Chondrocyte (in vitro differentiated cells): ENCODE measurements around the gene SHROOM1. TPM values are rescaled to one million over a fixed set of nuclear protein-coding genes. Genes with fewer than 3 reads are reported as not detected.

Experiments used
- DNase-seq: peaks from one replicate; pipeline ENCODE4 v3.0.0; 2021; ENCODE audit warnings: mixed read lengths, low spot score
- H3K27ac Mint-ChIP-seq: one replicate; pipeline ENCODE4 v1.8.0; 2021; ENCODE audit warnings: mild to moderate bottlenecking, moderate library complexity, mixed read lengths; ENCODE audit not compliant: unreplicated experiment
- H3K27me3 Mint-ChIP-seq: 2 replicates; pipeline ENCODE4 v1.8.0; 2021; ENCODE audit warnings: low read depth, mixed read lengths
- H3K36me3 Mint-ChIP-seq: 2 replicates; pipeline ENCODE4 v1.8.0; 2021; ENCODE audit warnings: low read depth, mixed read lengths
- H3K4me1 Mint-ChIP-seq: 2 replicates; pipeline ENCODE4 v1.8.0; 2021; ENCODE audit warnings: low read depth, mild to moderate bottlenecking, mixed read lengths
- H3K4me3 Mint-ChIP-seq: one replicate; pipeline ENCODE4 v1.8.0; 2021; ENCODE audit warnings: mild to moderate bottlenecking, moderate library complexity, mixed read lengths; ENCODE audit not compliant: unreplicated experiment
- H3K9me3 Mint-ChIP-seq: 2 replicates; pipeline ENCODE4 v1.8.0; 2021; ENCODE audit warnings: low read depth, mixed read lengths
- CTCF ChIP-seq: fragments of 200-600 bp; sonication (generic); IDR thresholded peaks from 2 replicates; pipeline ENCODE4 v1.5.0; 2021; ENCODE audit warnings: antibody characterized with exemption, mild to moderate bottlenecking, moderate library complexity
- total RNA-seq: library from RNA; stranded (reverse); gene quantifications from 3 replicates; pipeline ENCODE4 v1.2.1, GENCODE V29; 2021

The SHROOM1 gene
- total RNA-seq, 1 donor from 2014 or later = 6.5 TPM

- DNase-seq = no peak
- H3K4me1 Mint-ChIP-seq = peaks cover 54% of the 10 kb centered on the region
- no peaks in the 10 kb centered on the region for H3K9me3 Mint-ChIP-seq
- H3K36me3 Mint-ChIP-seq = no peaks in the 10 kb centered on the region
- H3K27me3 Mint-ChIP-seq = peaks cover 3% of the 10 kb centered on the region
- H3K4me3 Mint-ChIP-seq = peak within 1 kb of the TSS; percentile 80
- peak within 1 kb of the TSS; percentile 89 for H3K27ac Mint-ChIP-seq
- TF ChIP-seq CTCF = no peak
Observed at GRCh38 chr5:132777209-132778069, 53.0 kb downstream of the SHROOM1 start, which contains the start of gene SEPTIN8. Gene SEPTIN8, minus strand, starts transcription at chr5:132777239. Its CDS starts 102 bp downstream, at chr5:132777137.

DNA sequence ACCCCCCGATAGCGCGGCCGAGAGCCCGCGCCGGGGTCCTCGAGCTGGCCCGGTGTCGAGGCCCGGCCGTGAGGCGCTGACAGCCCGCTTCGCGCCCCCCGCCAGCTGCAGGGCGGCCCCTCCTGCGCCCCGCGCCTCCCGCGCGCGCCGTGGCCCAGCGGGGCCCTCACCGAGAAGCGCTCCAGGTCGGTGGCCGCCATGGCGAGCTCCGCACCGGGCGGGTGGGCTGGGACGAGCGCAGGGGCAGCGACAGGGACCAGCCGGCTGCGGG is 53.6 kb downstream of the SHROOM1 start:
- Mint-ChIP-seq H3K9me3 (no peaks in the 10 kb centered on the region), H3K4me3 (no peak overlapping the region), H3K4me1 (peaks cover 54% of the 10 kb centered on the region), H3K27ac (no peak overlapping the region), H3K27me3 (peaks cover 3% of the 10 kb centered on the region), H3K36me3 (no peaks in the 10 kb centered on the region)
- TF ChIP-seq CTCF = no peak
- DNase-seq = no peak

DNA sequence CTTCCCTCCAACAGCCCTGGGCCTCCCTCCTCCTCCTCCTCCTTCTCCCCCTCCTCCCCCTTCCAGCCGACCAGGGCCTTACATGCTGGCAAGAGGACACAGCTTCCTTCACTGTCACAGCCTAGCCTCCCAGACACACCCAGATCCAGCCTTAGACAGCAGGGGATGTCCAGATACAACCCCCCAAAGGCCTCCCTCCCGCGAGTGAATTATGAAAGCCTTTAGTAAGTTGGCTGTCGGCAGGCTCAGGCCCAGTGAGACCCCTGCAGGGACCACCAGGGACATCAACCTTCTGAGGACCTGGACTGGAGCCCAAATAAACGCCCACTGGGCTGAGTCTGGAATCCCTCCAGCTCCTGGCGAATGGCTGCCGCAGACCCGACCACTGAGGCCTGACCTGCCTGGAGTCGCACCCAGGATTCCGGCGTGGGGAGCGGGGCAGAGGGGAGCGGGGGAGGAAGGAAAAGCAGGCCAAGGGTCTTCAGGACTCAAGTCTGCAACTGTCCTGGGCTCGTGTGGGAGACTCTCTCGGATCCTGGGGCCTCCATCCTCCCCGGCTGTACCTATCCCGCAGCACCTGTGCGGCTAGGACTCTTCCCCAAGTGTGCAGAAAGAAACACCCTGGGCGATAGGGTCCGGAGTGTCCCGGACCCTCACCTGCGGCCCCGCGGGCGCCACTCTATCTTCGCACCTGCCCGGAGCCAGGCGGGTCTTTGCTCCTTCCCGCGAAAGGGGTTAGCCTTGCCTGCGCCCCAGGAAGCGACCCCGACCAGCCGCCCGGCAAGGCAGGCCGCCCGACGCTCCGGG is 54.1 kb downstream of the SHROOM1 start:
- Mint-ChIP-seq H3K36me3 (no peaks in the 10 kb centered on the region), H3K27me3 (peaks cover 2% of the 10 kb centered on the region), H3K4me3 (peak overlapping the region; percentile 80), H3K4me1 (peaks cover 58% of the 10 kb centered on the region), H3K27ac (peak overlapping the region; percentile 89), H3K9me3 (no peaks in the 10 kb centered on the region)
- peak; percentile 65 for DNase-seq
- no peak for TF ChIP-seq CTCF

DNA sequence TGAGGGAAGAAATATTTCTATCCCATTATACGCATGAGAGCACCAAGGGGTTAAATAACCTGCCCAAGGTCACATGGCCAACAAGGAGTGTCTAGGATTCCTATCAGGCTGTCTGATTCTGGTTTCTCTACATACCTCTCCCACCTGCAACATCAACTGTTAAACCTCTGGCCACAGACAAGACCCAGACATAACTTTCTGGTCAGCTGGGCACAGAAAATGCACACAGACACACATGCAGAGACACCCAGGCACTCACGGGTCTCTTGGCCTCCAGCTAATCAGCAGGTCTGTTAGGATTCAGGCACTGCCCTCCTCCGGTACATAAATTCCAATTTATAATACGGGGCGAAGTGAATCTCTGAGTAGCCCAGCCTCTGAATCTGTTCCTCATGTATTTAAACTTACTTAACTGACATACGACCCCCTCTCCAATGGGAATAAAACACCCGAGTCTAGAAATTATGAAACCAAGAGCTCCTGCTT is 54.9 kb downstream of the SHROOM1 start:
- no peak for TF ChIP-seq CTCF
- Mint-ChIP-seq H3K27ac (peak overlapping the region; percentile 89), H3K36me3 (no peaks in the 10 kb centered on the region), H3K27me3 (peaks cover 2% of the 10 kb centered on the region), H3K4me1 (peaks cover 66% of the 10 kb centered on the region), H3K4me3 (peak overlapping the region; percentile 80), H3K9me3 (no peaks in the 10 kb centered on the region)
- peak; percentile 30 for DNase-seq

GRCh38 chr5:132774896-132775295 is 55.6 kb downstream of the SHROOM1 start:
- Mint-ChIP-seq H3K4me1 (peaks cover 66% of the 10 kb centered on the region), H3K4me3 (peak overlapping the region; percentile 80), H3K36me3 (no peaks in the 10 kb centered on the region), H3K27ac (peak overlapping the region; percentile 89), H3K27me3 (peaks cover 1% of the 10 kb centered on the region), H3K9me3 (no peaks in the 10 kb centered on the region)
- peak; percentile 64 for DNase-seq
- no peak for TF ChIP-seq CTCF
